LNCAP (cell line): ENCODE data around the gene GTF2A1.

ENCODE experiments used
- CTCF ChIP-seq: fragments of 450-650 bp; IDR thresholded peaks from 2 replicates; pipeline ENCODE4 v1.5.1; 2017; ENCODE audit warnings: mild to moderate bottlenecking

The GTF2A1 gene

GRCh38 chr14:81187832-81188522, 32.8 kb downstream of the GTF2A1 start:
- no peak for TF ChIP-seq CTCF

GRCh38 chr14:81179631-81180030, 41.1 kb downstream of the GTF2A1 start:
- TF ChIP-seq CTCF = no peak

GRCh38 chr14:81178063-81178462, 42.7 kb downstream of the GTF2A1 start:
- TF ChIP-seq CTCF = no peak

GRCh38 chr14:81177225-81177624, 43.5 kb downstream of the GTF2A1 start:
- no peak for TF ChIP-seq CTCF

GRCh38 chr14:81176241-81176640, 44.5 kb downstream of the GTF2A1 start:
- no peak for TF ChIP-seq CTCF

- TF ChIP-seq CTCF = no peak
Observed at GRCh38 chr14:81172881-81173280, 47.9 kb downstream of the GTF2A1 start.

GRCh38 chr14:81172353-81172752, 48.4 kb downstream of the GTF2A1 start:
- TF ChIP-seq CTCF = no peak

GRCh38 chr14:81170829-81171195, 49.9 kb downstream of the GTF2A1 start:
- no peak; the same call in 1 of the 2 replicates for TF ChIP-seq CTCF
